ENCODE data around the gene LDLR.
"Not testable (repeated sequence)": the region's sequence is repeated elsewhere in the genome, so short reads cannot be mapped to it uniquely, and the experiment has no call there.

The LDLR gene

DNA sequence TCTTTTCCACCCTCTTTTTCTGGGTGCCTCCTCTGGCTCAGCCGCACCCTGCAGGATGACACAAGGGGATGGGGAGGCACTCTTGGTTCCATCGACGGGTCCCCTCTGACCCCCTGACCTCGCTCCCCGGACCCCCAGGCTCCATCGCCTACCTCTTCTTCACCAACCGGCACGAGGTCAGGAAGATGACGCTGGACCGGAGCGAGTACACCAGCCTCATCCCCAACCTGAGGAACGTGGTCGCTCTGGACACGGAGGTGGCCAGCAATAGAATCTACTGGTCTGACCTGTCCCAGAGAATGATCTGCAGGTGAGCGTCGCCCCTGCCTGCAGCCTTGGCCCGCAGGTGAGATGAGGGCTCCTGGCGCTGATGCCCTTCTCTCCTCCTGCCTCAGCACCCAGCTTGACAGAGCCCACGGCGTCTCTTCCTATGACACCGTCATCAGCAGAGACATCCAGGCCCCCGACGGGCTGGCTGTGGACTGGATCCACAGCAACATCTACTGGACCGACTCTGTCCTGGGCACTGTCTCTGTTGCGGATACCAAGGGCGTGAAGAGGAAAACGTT, 24.0 kb downstream of the LDLR start:
- TF ChIP-seq, protein P1, sequence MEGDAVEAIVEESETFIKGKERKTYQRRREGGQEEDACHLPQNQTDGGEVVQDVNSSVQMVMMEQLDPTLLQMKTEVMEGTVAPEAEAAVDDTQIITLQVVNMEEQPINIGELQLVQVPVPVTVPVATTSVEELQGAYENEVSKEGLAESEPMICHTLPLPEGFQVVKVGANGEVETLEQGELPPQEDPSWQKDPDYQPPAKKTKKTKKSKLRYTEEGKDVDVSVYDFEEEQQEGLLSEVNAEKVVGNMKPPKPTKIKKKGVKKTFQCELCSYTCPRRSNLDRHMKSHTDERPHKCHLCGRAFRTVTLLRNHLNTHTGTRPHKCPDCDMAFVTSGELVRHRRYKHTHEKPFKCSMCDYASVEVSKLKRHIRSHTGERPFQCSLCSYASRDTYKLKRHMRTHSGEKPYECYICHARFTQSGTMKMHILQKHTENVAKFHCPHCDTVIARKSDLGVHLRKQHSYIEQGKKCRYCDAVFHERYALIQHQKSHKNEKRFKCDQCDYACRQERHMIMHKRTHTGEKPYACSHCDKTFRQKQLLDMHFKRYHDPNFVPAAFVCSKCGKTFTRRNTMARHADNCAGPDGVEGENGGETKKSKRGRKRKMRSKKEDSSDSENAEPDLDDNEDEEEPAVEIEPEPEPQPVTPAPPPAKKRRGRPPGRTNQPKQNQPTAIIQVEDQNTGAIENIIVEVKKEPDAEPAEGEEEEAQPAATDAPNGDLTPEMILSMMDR (conservative IDR thresholded peaks at IDR 0.05; ENCODE audit: control insufficient read depth, insufficient read depth, low read depth, low read length): no peak
- H3K4me3 ChIP-seq (ENCODE audit: control insufficient read depth, low read depth, low read length): no peak overlapping the region
- no peak for DNase-seq (ENCODE audit: low read depth)

DNA sequence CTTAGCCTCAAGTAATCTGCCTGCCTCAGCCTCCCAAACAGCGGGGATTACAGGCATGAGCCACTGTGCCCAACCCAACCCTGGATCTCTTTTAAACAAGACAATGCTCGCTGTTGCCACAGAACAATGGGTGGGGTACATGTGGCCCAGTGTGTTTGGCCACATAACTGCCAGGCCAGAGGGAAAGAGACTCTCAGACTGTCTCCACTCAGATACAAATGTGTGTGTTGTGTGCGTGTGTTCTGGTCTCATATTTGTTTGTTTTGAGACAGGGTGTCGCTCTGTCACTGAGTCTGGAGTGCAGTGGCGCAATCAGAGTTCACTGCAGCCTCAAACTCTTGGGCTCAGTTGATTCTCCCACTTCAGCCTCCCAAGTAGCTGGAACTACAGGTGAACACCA, 25.8 kb downstream of the LDLR start:
- TF ChIP-seq, protein P1 (conservative IDR thresholded peaks at IDR 0.05; ENCODE audit: control insufficient read depth, insufficient read depth, low read depth, low read length): no peak
- no peak for DNase-seq (ENCODE audit: low read depth)
- no peak overlapping the region for H3K4me3 ChIP-seq (ENCODE audit: control insufficient read depth, low read depth, low read length)

DNA sequence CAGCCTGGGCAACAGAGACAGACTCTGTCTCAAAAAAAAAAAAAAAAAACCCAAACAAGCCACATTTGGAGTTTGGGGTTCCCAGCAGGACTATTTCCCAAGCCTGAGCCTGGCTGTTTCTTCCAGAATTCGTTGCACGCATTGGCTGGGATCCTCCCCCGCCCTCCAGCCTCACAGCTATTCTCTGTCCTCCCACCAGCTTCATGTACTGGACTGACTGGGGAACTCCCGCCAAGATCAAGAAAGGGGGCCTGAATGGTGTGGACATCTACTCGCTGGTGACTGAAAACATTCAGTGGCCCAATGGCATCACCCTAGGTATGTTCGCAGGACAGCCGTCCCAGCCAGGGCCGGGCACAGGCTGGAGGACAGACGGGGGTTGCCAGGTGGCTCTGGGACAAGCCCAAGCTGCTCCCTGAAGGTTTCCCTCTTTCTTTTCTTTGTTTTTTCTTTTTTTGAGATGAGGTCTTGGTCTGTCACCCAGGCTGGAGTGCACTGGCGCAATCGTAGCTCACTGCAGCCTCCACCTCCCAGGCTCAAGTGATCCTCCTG, 26.7 kb downstream of the LDLR start:
- no peak overlapping the region for H3K4me3 ChIP-seq (ENCODE audit: control insufficient read depth, low read depth, low read length)
- DNase-seq (ENCODE audit: low read depth): no peak
- TF ChIP-seq, protein P1 (conservative IDR thresholded peaks at IDR 0.05; ENCODE audit: control insufficient read depth, insufficient read depth, low read depth, low read length): no peak

DNA sequence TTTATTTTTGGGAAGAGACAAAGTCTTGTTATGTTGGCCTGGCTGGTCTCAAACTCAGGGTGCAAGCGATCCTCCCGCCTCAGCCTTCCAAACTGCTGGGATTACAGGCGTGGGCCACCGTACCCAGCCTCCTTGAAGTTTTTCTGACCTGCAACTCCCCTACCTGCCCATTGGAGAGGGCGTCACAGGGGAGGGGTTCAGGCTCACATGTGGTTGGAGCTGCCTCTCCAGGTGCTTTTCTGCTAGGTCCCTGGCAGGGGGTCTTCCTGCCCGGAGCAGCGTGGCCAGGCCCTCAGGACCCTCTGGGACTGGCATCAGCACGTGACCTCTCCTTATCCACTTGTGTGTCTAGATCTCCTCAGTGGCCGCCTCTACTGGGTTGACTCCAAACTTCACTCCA, 27.2 kb downstream of the LDLR start:
- TF ChIP-seq, protein P1 (conservative IDR thresholded peaks at IDR 0.05; ENCODE audit: control insufficient read depth, insufficient read depth, low read depth, low read length): no peak
- no peak for DNase-seq (ENCODE audit: low read depth)
- no peak overlapping the region for H3K4me3 ChIP-seq (ENCODE audit: control insufficient read depth, low read depth, low read length)

DNA sequence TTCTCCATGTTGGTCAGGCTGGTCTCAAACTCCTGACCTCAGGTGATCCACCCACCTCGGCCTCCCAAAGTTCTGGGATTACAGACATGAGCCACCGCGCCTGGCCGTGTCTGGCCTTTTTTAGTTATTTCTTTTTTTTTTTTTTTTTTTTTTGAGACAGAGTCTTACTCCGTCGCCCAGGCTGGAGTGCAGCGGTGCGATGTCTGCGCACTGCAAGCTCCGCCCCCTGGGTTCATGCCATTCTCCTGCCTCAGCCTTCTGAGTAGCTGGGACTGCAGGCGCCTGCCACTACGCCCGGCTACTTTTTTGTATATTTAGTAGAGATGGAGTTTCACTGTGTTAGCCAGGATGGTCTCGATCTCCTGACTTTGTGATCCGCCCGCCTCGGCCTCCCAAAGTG, 32.7 kb downstream of the LDLR start:
- H3K4me3 ChIP-seq (ENCODE audit: control insufficient read depth, low read depth, low read length); DNase-seq (ENCODE audit: low read depth): not testable (repeated sequence)

DNA sequence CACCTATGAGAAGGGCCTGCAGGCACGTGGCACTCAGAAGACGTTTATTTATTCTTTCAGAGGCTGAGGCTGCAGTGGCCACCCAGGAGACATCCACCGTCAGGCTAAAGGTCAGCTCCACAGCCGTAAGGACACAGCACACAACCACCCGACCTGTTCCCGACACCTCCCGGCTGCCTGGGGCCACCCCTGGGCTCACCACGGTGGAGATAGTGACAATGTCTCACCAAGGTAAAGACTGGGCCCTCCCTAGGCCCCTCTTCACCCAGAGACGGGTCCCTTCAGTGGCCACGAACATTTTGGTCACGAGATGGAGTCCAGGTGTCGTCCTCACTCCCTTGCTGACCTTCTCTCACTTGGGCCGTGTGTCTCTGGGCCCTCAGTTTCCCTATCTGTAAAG, 33.9 kb downstream of the LDLR start:
- TF ChIP-seq, protein P1 (conservative IDR thresholded peaks at IDR 0.05; ENCODE audit: control insufficient read depth, insufficient read depth, low read depth, low read length): no peak
- no peak overlapping the region for H3K4me3 ChIP-seq (ENCODE audit: control insufficient read depth, low read depth, low read length)
- no peak for DNase-seq (ENCODE audit: low read depth)

DNA sequence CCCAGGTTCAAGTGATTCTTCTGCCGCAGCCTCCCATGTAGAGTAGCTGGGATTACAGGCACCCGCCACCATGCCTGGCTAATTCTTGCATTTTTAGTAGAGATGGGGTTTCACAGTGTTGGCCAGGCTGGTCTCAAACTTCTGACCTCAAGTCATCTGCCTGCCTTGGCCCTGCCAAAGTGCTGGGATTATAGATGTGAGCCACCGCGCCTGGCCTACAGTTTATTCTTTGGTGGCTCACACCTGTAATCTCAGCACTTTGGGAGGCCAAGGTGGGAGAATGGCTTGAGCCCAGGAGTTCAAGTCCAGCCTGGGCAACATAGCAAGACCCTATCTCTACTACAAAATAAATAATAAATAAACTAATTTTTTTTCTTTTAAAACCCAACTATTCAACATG, 34.9 kb downstream of the LDLR start:
- DNase-seq (ENCODE audit: low read depth): not testable (repeated sequence)

More for the DNA sequence above, 34.9 kb downstream of the LDLR start:
- not testable (repeated sequence) for H3K4me3 ChIP-seq (ENCODE audit: control insufficient read depth, low read depth, low read length)
